ENCODE results near the gene FBLN2. TPM values are rescaled to one million over a fixed set of nuclear protein-coding genes. Genes with fewer than 3 reads are reported as not detected.

FBLN2 gene
- total and polyA plus RNA-seq, 8 donors, result 27.5 to 96.6 (median 40.6) TPM

DNA sequence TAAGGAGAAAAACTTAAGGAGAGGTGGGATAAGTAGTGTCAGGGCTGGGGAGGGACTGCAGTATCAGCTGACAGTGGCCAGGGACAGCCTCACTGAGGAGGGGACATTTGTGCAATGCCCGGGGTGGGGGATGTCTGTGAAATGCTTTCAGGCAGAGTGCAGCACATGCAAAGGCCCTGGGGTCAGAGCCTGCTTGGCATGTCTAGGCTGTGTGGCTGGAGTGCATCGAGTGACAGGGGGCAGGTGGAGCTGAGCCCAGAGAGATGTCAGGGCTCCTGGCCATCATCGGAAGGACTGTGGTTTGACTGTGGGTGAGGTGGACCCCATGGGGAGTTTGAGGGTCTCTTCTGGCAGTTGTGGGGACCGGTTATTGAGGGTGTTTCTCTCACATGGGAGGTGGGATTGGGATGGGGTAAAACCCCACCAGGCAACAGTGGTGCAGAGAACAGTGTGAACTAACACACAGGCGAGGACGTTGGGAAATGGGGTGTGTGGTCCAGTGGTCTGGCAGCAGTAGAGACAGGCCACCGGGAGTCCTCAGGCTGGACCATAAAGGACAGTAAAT lies 61.2 kb downstream of the FBLN2 start:
- intact Hi-C loops (cut with DNase I), result no loop called here
- Histone ChIP-seq H3K4me3 (no peak overlapping the region), H3K27me3 (no peaks in the 10 kb centered on the region), H3K27ac (no peak overlapping the region), H3K4me1 (no peaks in the 10 kb centered on the region), H3K36me3 (no peaks in the 10 kb centered on the region), H3K9me3 (peaks cover 0 to 4% of the 10 kb centered on the region in 2 donors)
- no peak for DNase-seq
- no peak for TF ChIP-seq CTCF (IDR thresholded peaks at IDR 0.05)
- ATAC-seq, result no peak

- Histone ChIP-seq H3K9me3 (peaks cover 0 to 4% of the 10 kb centered on the region in 2 donors), H3K36me3 (no peaks in the 10 kb centered on the region), H3K4me3 (no peak overlapping the region), H3K27me3 (no peaks in the 10 kb centered on the region), H3K27ac (no peak overlapping the region), H3K4me1 (no peaks in the 10 kb centered on the region)
- TF ChIP-seq CTCF (IDR thresholded peaks at IDR 0.05), result no peak
- intact Hi-C loops (cut with DNase I), result no loop called here
- ATAC-seq, result no peak
- no peak for DNase-seq
Measured at GRCh38 chr3:13611221-13611620, 62.3 kb downstream of the FBLN2 start.

GRCh38 chr3:13612829-13613228 lies 63.9 kb downstream of the FBLN2 start:
- peak; percentile 59 for ATAC-seq
- no peak for TF ChIP-seq CTCF (IDR thresholded peaks at IDR 0.05)
- intact Hi-C loops (cut with DNase I), result no loop called here

DNA sequence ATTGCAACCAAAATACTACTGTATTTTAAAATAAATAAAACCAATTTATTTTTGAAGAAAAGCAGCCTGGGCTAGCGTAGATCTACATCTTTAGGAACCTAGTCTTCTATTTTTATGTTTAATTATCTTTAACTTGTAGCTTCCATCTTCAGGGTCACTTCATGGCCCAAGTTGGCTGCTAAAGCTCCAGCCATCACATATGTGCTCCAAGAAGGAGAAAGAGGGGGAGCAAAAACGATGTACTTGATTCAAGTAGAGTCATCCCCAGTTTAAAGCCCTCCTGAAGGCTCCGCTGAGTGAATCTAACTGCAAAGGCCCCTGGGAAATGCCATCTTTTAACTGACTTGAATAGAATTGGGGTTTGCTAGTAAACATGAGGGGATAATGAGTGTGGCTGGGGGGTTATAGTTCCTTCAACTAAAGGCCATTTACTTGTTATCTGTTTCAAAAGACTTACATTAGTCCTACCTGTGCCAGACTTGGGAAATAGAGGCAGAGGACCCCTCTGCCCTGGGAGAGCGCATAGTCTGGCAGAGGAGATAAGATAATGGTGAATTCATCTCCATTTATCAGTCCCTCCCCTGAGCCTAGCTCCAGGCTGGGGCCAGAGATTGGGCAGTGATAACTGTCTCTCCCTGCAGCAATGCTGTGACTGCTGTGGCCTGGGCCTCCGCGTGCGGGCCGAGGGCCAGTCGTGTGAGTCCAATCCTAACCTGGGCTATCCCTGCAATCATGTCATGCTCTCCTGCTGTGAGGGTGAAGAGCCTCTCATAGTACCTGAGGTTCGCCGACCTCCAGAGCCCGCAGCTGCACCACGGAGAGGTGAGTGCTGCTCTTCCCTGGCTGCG lies 64.6 kb downstream of the FBLN2 start:
- no peak for TF ChIP-seq CTCF (IDR thresholded peaks at IDR 0.05)
- H3K4me3 ChIP-seq, result no peak overlapping the region
- peaks cover 0 to 4% of the 10 kb centered on the region in 2 donors for H3K9me3 ChIP-seq
- intact Hi-C loops (cut with DNase I), result no loop called here
- DNase-seq, result no peak
- H3K27me3 ChIP-seq, result no peaks in the 10 kb centered on the region
- H3K4me1 ChIP-seq, result no peaks in the 10 kb centered on the region
- no peak for ATAC-seq
- H3K27ac ChIP-seq, result no peak overlapping the region
- H3K36me3 ChIP-seq, result no peaks in the 10 kb centered on the region

More at GRCh38 chr3:13612829-13613228, 63.9 kb downstream of the FBLN2 start:
- Histone ChIP-seq H3K27me3 (no peaks in the 10 kb centered on the region), H3K4me3 (no peak overlapping the region), H3K27ac (no peak overlapping the region), H3K36me3 (no peaks in the 10 kb centered on the region), H3K9me3 (peaks cover 0 to 4% of the 10 kb centered on the region in 2 donors), H3K4me1 (no peaks in the 10 kb centered on the region)
- DNase-seq, result no peak

- intact Hi-C loops (cut with DNase I), result no loop called here
- no peak for ATAC-seq
- no peak for TF ChIP-seq CTCF (IDR thresholded peaks at IDR 0.05)
Measured at GRCh38 chr3:13614607-13615006, 65.7 kb downstream of the FBLN2 start.

More at GRCh38 chr3:13614607-13615006, 65.7 kb downstream of the FBLN2 start:
- no peak for DNase-seq
- H3K4me1 ChIP-seq, result no peaks in the 10 kb centered on the region
- H3K27me3 ChIP-seq, result no peaks in the 10 kb centered on the region
- H3K9me3 ChIP-seq, result peaks cover 0 to 4% of the 10 kb centered on the region in 2 donors
- H3K36me3 ChIP-seq, result no peaks in the 10 kb centered on the region
- H3K27ac ChIP-seq, result no peak overlapping the region
- H3K4me3 ChIP-seq, result no peak overlapping the region

Data from left lung (tissue), 10 donors.